ENCODE measurements around the gene TUBA4A. TPM values are rescaled to one million over a fixed set of nuclear protein-coding genes. Genes with fewer than 3 reads are reported as not detected.

The TUBA4A gene
- polyA plus RNA-seq, 1 donor from 2014 or later, result not detected

DNA sequence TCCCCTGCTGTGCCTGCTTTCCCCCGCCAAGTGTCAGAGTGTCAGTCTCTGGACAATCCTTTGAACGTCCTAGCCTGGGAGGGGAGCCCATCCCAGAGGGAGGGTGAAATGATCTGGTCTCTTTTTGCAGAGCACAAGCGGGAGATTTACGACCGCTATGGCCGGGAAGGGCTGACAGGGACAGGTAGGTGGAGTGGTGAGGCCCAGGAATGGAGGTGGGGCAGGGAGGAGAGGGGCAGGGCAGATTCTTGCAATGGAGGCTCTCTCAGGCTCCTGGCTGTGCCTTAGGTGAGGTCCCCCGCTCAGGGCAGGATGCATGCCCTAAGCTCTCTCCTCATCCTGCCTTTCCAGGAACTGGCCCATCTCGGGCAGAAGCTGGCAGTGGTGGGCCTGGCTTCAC lies 27.9 kb upstream of the TUBA4A start:
- no peak overlapping the region for H2AFZ ChIP-seq (ENCODE audit: low read depth, low read length)
- H3K27ac ChIP-seq (ENCODE audit: low read length), result no peak overlapping the region
- no peaks in the 10 kb centered on the region for H3K79me2 ChIP-seq (replicated peaks; ENCODE audit: insufficient read depth, low read length)
- no peak overlapping the region for H3K4me3 ChIP-seq (ENCODE audit: low read length)
- TF ChIP-seq, protein P1, sequence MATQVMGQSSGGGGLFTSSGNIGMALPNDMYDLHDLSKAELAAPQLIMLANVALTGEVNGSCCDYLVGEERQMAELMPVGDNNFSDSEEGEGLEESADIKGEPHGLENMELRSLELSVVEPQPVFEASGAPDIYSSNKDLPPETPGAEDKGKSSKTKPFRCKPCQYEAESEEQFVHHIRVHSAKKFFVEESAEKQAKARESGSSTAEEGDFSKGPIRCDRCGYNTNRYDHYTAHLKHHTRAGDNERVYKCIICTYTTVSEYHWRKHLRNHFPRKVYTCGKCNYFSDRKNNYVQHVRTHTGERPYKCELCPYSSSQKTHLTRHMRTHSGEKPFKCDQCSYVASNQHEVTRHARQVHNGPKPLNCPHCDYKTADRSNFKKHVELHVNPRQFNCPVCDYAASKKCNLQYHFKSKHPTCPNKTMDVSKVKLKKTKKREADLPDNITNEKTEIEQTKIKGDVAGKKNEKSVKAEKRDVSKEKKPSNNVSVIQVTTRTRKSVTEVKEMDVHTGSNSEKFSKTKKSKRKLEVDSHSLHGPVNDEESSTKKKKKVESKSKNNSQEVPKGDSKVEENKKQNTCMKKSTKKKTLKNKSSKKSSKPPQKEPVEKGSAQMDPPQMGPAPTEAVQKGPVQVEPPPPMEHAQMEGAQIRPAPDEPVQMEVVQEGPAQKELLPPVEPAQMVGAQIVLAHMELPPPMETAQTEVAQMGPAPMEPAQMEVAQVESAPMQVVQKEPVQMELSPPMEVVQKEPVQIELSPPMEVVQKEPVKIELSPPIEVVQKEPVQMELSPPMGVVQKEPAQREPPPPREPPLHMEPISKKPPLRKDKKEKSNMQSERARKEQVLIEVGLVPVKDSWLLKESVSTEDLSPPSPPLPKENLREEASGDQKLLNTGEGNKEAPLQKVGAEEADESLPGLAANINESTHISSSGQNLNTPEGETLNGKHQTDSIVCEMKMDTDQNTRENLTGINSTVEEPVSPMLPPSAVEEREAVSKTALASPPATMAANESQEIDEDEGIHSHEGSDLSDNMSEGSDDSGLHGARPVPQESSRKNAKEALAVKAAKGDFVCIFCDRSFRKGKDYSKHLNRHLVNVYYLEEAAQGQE (IDR thresholded peaks at IDR 0.05; ENCODE audit: borderline replicate concordance), result no peak
- no peak for TF ChIP-seq EZH2 (IDR thresholded peaks at IDR 0.05; ENCODE audit: borderline replicate concordance, insufficient read depth, low read length, poor library complexity, severe bottlenecking)
- no peak for TF ChIP-seq EP300 (conservative IDR thresholded peaks at IDR 0.05; ENCODE audit: poor library complexity, severe bottlenecking)
- TF ChIP-seq SMC3 (conservative IDR thresholded peaks at IDR 0.05; ENCODE audit: poor library complexity), result no peak
- no peak for TF ChIP-seq POLR2AphosphoS5 (IDR thresholded peaks at IDR 0.05)
- no peak for TF ChIP-seq MXI1 (conservative IDR thresholded peaks at IDR 0.05; ENCODE audit: poor library complexity, severe bottlenecking)
- TF ChIP-seq RAD21 (conservative IDR thresholded peaks at IDR 0.05), result no peak
- TF ChIP-seq TAF1 (IDR thresholded peaks at IDR 0.05; ENCODE audit: low read depth), result no peak
- TF ChIP-seq CTCF (IDR thresholded peaks at IDR 0.05; ENCODE audit: poor library complexity, severe bottlenecking), result no peak
- H3K4me2 ChIP-seq (ENCODE audit: low read length), result no peak overlapping the region
- no peaks in the 10 kb centered on the region for H3K36me3 ChIP-seq (ENCODE audit: insufficient read depth, low read length)
- H3F3A ChIP-seq (ENCODE audit: insufficient read depth, low read length, poor library complexity, severe bottlenecking), result peaks cover 10% of the 10 kb centered on the region
- no peaks in the 10 kb centered on the region for H4K20me1 ChIP-seq (ENCODE audit: insufficient read depth)
- no peaks in the 10 kb centered on the region for H3K27me3 ChIP-seq (ENCODE audit: insufficient read depth, low read depth, low read length)
- H3K9me3 ChIP-seq (ENCODE audit: low read length), result no peaks in the 10 kb centered on the region
- no peak overlapping the region for H3K9ac ChIP-seq (ENCODE audit: low read length)
- H3K9me2 ChIP-seq (ENCODE audit: insufficient read depth, low read length), result no peaks in the 10 kb centered on the region

DNA sequence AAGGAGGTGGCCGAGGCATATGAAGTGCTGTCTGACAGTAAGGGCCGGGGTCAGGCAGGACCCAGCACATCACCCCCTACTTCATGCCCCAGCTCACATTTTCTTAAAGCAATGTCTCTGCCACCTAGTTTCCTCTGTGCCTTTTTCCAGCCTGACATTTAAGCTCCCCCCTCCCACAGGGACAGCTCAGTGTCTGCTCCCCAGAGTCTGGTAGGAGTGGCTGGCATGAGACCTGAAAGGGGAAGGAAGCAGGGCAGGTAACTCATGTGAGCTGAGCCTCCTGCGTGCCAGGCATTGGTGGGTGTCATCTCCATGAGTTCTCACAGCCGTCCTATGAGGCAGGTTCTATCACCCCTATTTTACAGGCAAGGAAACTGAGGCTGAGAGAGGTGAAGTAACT lies 26.9 kb upstream of the TUBA4A start:
- Histone ChIP-seq H3K27me3 (ENCODE audit: insufficient read depth, low read depth, low read length) (no peaks in the 10 kb centered on the region), H3K79me2 (replicated peaks; ENCODE audit: insufficient read depth, low read length) (no peaks in the 10 kb centered on the region), H3F3A (ENCODE audit: insufficient read depth, low read length, poor library complexity, severe bottlenecking) (peaks cover 10% of the 10 kb centered on the region), H3K4me2 (ENCODE audit: low read length) (no peak overlapping the region), H3K36me3 (ENCODE audit: insufficient read depth, low read length) (no peaks in the 10 kb centered on the region), H2AFZ (ENCODE audit: low read depth, low read length) (no peak overlapping the region), H3K9ac (ENCODE audit: low read length) (peak overlapping the region; percentile 82), H4K20me1 (ENCODE audit: insufficient read depth) (no peaks in the 10 kb centered on the region), H3K4me3 (ENCODE audit: low read length) (peak overlapping the region; percentile 74), H3K27ac (ENCODE audit: low read length) (no peak overlapping the region), H3K9me2 (ENCODE audit: insufficient read depth, low read length) (no peaks in the 10 kb centered on the region), H3K9me3 (ENCODE audit: low read length) (no peaks in the 10 kb centered on the region)
- TF ChIP-seq TAF1 (IDR thresholded peaks at IDR 0.05; ENCODE audit: low read depth), result no peak

Data from neural cell (in vitro differentiated cells).